Measurements from ENCODE around the gene STAU1. TPM values are rescaled to one million over a fixed set of nuclear protein-coding genes. Genes with fewer than 3 reads are reported as not detected.

Gene STAU1
- total and polyA plus RNA-seq, 4 donors: 29.3 to 84.9 (median 56.3) TPM

- DNase-seq: no peak
- Histone ChIP-seq H3K27ac (ENCODE audit: low read depth in 1 of 2, low read length in 1 of 2) (no peak overlapping the region), H3K36me3 (ENCODE audit: control insufficient read depth in 4 of 4, insufficient read depth in 4 of 4, low read length in 4 of 4) (peaks cover 0 to 4% (median 3%) of the 10 kb centered on the region in 4 donors), H3K9me3 (ENCODE audit: control insufficient read depth in 4 of 4, insufficient read depth in 3 of 4, low read length in 3 of 4) (no peaks in the 10 kb centered on the region), H3K4me3 (no peak overlapping the region), H3K4me1 (ENCODE audit: control insufficient read depth in 5 of 5, insufficient read depth in 5 of 5, low read length in 5 of 5) (peaks cover 0 to 26% (median 5%) of the 10 kb centered on the region in 5 donors), H3K27me3 (ENCODE audit: control insufficient read depth in 3 of 3, insufficient read depth in 3 of 3, low read length in 2 of 3) (no peaks in the 10 kb centered on the region), H3K9ac (ENCODE audit: insufficient read depth in 1 of 2, low read length in 2 of 2) (peak overlapping the region in 1 of 2 donors; percentile 5)
- WGBS, 2 donors: 91 to 93% methylated on average over 8 of the region's 8 CpGs
- no peak for ATAC-seq (ENCODE audit: insufficient read depth, low FRiP score)
- no peak for TF ChIP-seq CTCF (IDR thresholded peaks at IDR 0.05; ENCODE audit: control extremely low read depth, extremely low read depth)
Measured at GRCh38 chr20:49181265-49181877, 6.8 kb downstream of the STAU1 start.

GRCh38 chr20:49179368-49180277 is 8.5 kb downstream of the STAU1 start:
- Histone ChIP-seq H3K27ac (ENCODE audit: low read depth in 1 of 2, low read length in 1 of 2) (peak overlapping the region in 1 of 2 donors; percentile 33), H3K9ac (ENCODE audit: insufficient read depth in 1 of 2, low read length in 2 of 2) (no peak overlapping the region)

GRCh38 chr20:49174183-49174582 is 14.0 kb downstream of the STAU1 start:
- H3K9me3 ChIP-seq (ENCODE audit: control insufficient read depth in 4 of 4, insufficient read depth in 3 of 4, low read length in 3 of 4): no peaks in the 10 kb centered on the region
- no peak overlapping the region for H3K4me3 ChIP-seq
- no peaks in the 10 kb centered on the region for H3K27me3 ChIP-seq (ENCODE audit: control insufficient read depth in 3 of 3, insufficient read depth in 3 of 3, low read length in 2 of 3)
- WGBS, 2 donors: 96 to 97% methylated on average over 6 of the region's 6 CpGs
- TF ChIP-seq CTCF (IDR thresholded peaks at IDR 0.05; ENCODE audit: control extremely low read depth, extremely low read depth): no peak
- ATAC-seq (ENCODE audit: insufficient read depth, low FRiP score) (no peak), DNase-seq (no peak)
- H3K4me1 ChIP-seq (ENCODE audit: control insufficient read depth in 5 of 5, insufficient read depth in 5 of 5, low read length in 5 of 5): peaks cover 0 to 5% (median 0%) of the 10 kb centered on the region in 5 donors
- H3K36me3 ChIP-seq (ENCODE audit: control insufficient read depth in 4 of 4, insufficient read depth in 4 of 4, low read length in 4 of 4): peaks cover 3 to 10% (median 5%) of the 10 kb centered on the region in 4 donors
- H3K27ac ChIP-seq (ENCODE audit: low read depth in 1 of 2, low read length in 1 of 2): no peak overlapping the region
- H3K9ac ChIP-seq (ENCODE audit: insufficient read depth in 1 of 2, low read length in 2 of 2): no peak overlapping the region

More at GRCh38 chr20:49179368-49180277, 8.5 kb downstream of the STAU1 start:
- H3K4me1 ChIP-seq (ENCODE audit: control insufficient read depth in 5 of 5, insufficient read depth in 5 of 5, low read length in 5 of 5): peaks cover 0 to 22% (median 5%) of the 10 kb centered on the region in 5 donors
- H3K27me3 ChIP-seq (ENCODE audit: control insufficient read depth in 3 of 3, insufficient read depth in 3 of 3, low read length in 2 of 3): no peaks in the 10 kb centered on the region
- no peak overlapping the region for H3K4me3 ChIP-seq
- peaks cover 0 to 4% (median 3%) of the 10 kb centered on the region in 4 donors for H3K36me3 ChIP-seq (ENCODE audit: control insufficient read depth in 4 of 4, insufficient read depth in 4 of 4, low read length in 4 of 4)
- ATAC-seq (ENCODE audit: insufficient read depth, low FRiP score) (no peak), DNase-seq (no peak)
- no peak for TF ChIP-seq CTCF (IDR thresholded peaks at IDR 0.05; ENCODE audit: control extremely low read depth, extremely low read depth)
- 2 to 14% methylated on average over 1 of the region's 1 CpG for WGBS, 2 donors
- no peaks in the 10 kb centered on the region for H3K9me3 ChIP-seq (ENCODE audit: control insufficient read depth in 4 of 4, insufficient read depth in 3 of 4, low read length in 3 of 4)

Data from lung (tissue), 12 donors.